HG03025 (cell line): ENCODE measurements around the gene KRT4.

ENCODE experiments used
- ATAC-seq: cut with Tn5 transposase; IDR thresholded peaks from one replicate; pipeline ENCODE4 v1.9.1; 2021; ENCODE audit warnings: mild to moderate bottlenecking, moderate library complexity; ENCODE audit not compliant: unreplicated experiment, low FRiP score

Gene KRT4

DNA sequence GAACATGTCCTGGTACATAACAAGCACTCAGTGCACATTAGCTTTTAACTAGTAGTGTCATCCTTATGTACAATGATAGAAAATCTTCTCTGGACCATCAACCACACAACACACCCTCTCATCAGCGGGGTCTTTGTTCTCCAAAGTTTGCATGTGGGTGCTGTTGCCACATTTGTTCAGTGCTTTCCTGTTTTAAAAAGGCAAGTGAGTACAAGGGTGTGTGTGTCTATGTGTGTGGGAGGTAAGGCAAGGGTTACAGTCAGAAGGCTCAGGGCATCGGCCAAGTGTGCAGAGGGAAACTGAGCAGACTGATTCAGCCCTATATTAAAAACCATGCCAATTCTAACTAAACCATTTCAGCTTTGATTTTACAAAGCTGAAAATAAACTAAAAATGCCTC, 54.7 kb downstream of the KRT4 start:
- ATAC-seq, result no peak

GRCh38 chr12:52757449-52758176, 56.3 kb downstream of the KRT4 start:
- no peak for ATAC-seq
